HEK293 (cell line): ENCODE results near the gene BAIAP2L2.
A peak's percentile ranks its signal among the peaks of the same experiment; 100 is the strongest.
"Not testable (repeated sequence)": the region's sequence is repeated elsewhere in the genome, so short reads cannot be mapped to it uniquely, and the experiment has no call there.

Experiments
- CTCF ChIA-PET: fragments of 350-600 bp; formaldehyde crosslinking; extraction: SDS; loops from one replicate; lab custom pipeline; 2021; ENCODE audit warnings: antibody characterized with exemption; lab: Yijun Ruan, JAX
- POLR2A ChIA-PET: fragments of 300-600 bp; formaldehyde crosslinking; extraction: SDS; loops from one replicate; lab custom pipeline; 2020; ENCODE audit warnings: antibody characterized with exemption, inconsistent platforms; lab: Yijun Ruan, JAX
- H3K27ac ChIP-seq: fragments of 200-500 bp; sonication (Bioruptor generic); 2 replicates; pipeline ENCODE4 v1.5.1; 2014; ENCODE audit warnings: low read depth, low read length, control low read depth, inconsistent platforms; ENCODE audit errors: extremely low read depth
- H3K36me3 ChIP-seq, 2 experiments: fragments of 200-500 bp in 1 of 2; sonication (Bioruptor generic) in 1 of 2; 1 replicate in 1 of 2; 2 replicates in 1 of 2; pipeline ENCODE4 v1.5.1; 2014 to 2017; ENCODE audit warnings: inconsistent platforms in 2 of 2, low read length in 2 of 2; ENCODE audit not compliant: control insufficient read depth in 2 of 2, insufficient read depth in 1 of 2
- H3K4me1 ChIP-seq: fragments of 200-500 bp; sonication (Bioruptor generic); 2 replicates; pipeline ENCODE4 v1.5.1; 2014; ENCODE audit warnings: mild to moderate bottlenecking, low read length, inconsistent platforms; ENCODE audit not compliant: control insufficient read depth, insufficient read depth
- H3K4me3 ChIP-seq: 2 replicates; pipeline ENCODE4 v1.5.1; 2011; ENCODE audit warnings: low read depth, mild to moderate bottlenecking, control low read depth, low read length, moderate library complexity
- H3K9me3 ChIP-seq: fragments of 200-500 bp; sonication (Bioruptor generic); 2 replicates; pipeline ENCODE4 v1.5.1; 2014; ENCODE audit warnings: low read depth, low read length, inconsistent platforms; ENCODE audit not compliant: control insufficient read depth, insufficient read depth
- KLF1 ChIP-seq: fragments of 450-650 bp; formaldehyde crosslinking; IDR thresholded peaks from 2 replicates; pipeline ENCODE4 v1.5.1; 2016; ENCODE audit warnings: missing biosample characterization, missing genetic modification characterization
- KLF9 ChIP-seq: fragments of 450-650 bp; formaldehyde crosslinking; IDR thresholded peaks from 2 replicates; pipeline ENCODE4 v1.5.1; 2016; ENCODE audit warnings: missing biosample characterization, missing genetic modification characterization, low read depth
- MEIS1 ChIP-seq: sonication (generic); formaldehyde crosslinking; IDR thresholded peaks from 2 replicates; pipeline ENCODE4 v1.8.1; 2022; ENCODE audit warnings: missing genetic modification reagents, mild to moderate bottlenecking, borderline replicate concordance
- PRDM1 ChIP-seq: fragments of 450-650 bp; formaldehyde crosslinking; IDR thresholded peaks from 2 replicates; pipeline ENCODE4; 2016; ENCODE audit warnings: missing biosample characterization, missing genetic modification characterization
- TRIM28 ChIP-seq: IDR thresholded peaks from 2 replicates; pipeline ENCODE4 v1.6.1; 2011; ENCODE audit warnings: low read length, control low read depth, borderline replicate concordance
- ZNF121 ChIP-seq: fragments of 450-650 bp; formaldehyde crosslinking; IDR thresholded peaks from 2 replicates; pipeline ENCODE4 v1.5.1; 2016; ENCODE audit warnings: missing biosample characterization, missing genetic modification characterization
- ZNF157 ChIP-seq: fragments of 450-650 bp; formaldehyde crosslinking; IDR thresholded peaks from 2 replicates; pipeline ENCODE4 v1.5.1; 2016; ENCODE audit warnings: missing biosample characterization, missing genetic modification characterization
- ZNF274 ChIP-seq, 2 experiments: fragments of 200-500 bp in 1 of 2; fragments of 450-650 bp in 1 of 2; sonication (Bioruptor generic) in 1 of 2; formaldehyde crosslinking in 1 of 2; IDR thresholded peaks; 2 replicates each; pipeline versions ENCODE4 v1.5.1 to v1.6.1; 2014 to 2016; ENCODE audit warnings: borderline replicate concordance in 1 of 2, inconsistent platforms in 1 of 2, low read length in 1 of 2, missing biosample characterization in 1 of 2, missing genetic modification characterization in 1 of 2
- ZNF426 ChIP-seq: fragments of 450-650 bp; formaldehyde crosslinking; IDR thresholded peaks from 2 replicates; pipeline ENCODE4 v1.5.1; 2017; ENCODE audit warnings: missing biosample characterization, missing genetic modification characterization, mild to moderate bottlenecking, inconsistent platforms, moderate library complexity
- ZNF571 ChIP-seq: fragments of 450-650 bp; formaldehyde crosslinking; IDR thresholded peaks from 2 replicates; pipeline ENCODE4 v1.5.0; 2017; ENCODE audit warnings: missing biosample characterization, missing genetic modification characterization
- ZNF629 ChIP-seq: fragments of 450-650 bp; formaldehyde crosslinking; IDR thresholded peaks from 2 replicates; pipeline ENCODE4 v1.5.1; 2017; ENCODE audit warnings: missing biosample characterization, missing genetic modification characterization
- ZXDB ChIP-seq: fragments of 450-650 bp; formaldehyde crosslinking; IDR thresholded peaks from 2 replicates; pipeline ENCODE4 v1.5.1; 2016; ENCODE audit warnings: missing biosample characterization, missing genetic modification characterization
- TF ChIP-seq, protein P1 (sequence below): fragments of 450-650 bp; formaldehyde crosslinking; IDR thresholded peaks from 2 replicates; pipeline ENCODE4 v1.5.1; 2017; ENCODE audit warnings: missing biosample characterization, mild to moderate bottlenecking, missing genetic modification characterization, moderate library complexity
- TF ChIP-seq, protein P2 (sequence below): fragments of 450-650 bp; formaldehyde crosslinking; IDR thresholded peaks from 2 replicates; pipeline ENCODE4 v1.5.1; 2016; ENCODE audit warnings: missing biosample characterization, missing genetic modification characterization, low read depth
- TF ChIP-seq, protein P3 (sequence below): fragments of 450-650 bp; formaldehyde crosslinking; IDR thresholded peaks from 2 replicates; pipeline ENCODE4 v1.5.0; 2017; ENCODE audit warnings: missing biosample characterization, missing genetic modification characterization, borderline replicate concordance
- TF ChIP-seq, protein P4 (sequence below): fragments of 450-650 bp; formaldehyde crosslinking; IDR thresholded peaks from 2 replicates; pipeline ENCODE4 v1.5.1; 2017; ENCODE audit warnings: missing biosample characterization, missing genetic modification characterization
- TF ChIP-seq, protein P5 (sequence below): fragments of 450-650 bp; formaldehyde crosslinking; optimal IDR thresholded peaks from 2 replicates; pipeline ENCODE3; 2016; ENCODE audit warnings: missing biosample characterization, mild to moderate bottlenecking, missing genetic modification characterization
- TF ChIP-seq, protein P6 (sequence below): fragments of 450-650 bp; IDR thresholded peaks from 2 replicates; pipeline ENCODE4 v1.5.1; 2018; ENCODE audit warnings: missing biosample characterization, missing genetic modification characterization

The BAIAP2L2 gene

DNA sequence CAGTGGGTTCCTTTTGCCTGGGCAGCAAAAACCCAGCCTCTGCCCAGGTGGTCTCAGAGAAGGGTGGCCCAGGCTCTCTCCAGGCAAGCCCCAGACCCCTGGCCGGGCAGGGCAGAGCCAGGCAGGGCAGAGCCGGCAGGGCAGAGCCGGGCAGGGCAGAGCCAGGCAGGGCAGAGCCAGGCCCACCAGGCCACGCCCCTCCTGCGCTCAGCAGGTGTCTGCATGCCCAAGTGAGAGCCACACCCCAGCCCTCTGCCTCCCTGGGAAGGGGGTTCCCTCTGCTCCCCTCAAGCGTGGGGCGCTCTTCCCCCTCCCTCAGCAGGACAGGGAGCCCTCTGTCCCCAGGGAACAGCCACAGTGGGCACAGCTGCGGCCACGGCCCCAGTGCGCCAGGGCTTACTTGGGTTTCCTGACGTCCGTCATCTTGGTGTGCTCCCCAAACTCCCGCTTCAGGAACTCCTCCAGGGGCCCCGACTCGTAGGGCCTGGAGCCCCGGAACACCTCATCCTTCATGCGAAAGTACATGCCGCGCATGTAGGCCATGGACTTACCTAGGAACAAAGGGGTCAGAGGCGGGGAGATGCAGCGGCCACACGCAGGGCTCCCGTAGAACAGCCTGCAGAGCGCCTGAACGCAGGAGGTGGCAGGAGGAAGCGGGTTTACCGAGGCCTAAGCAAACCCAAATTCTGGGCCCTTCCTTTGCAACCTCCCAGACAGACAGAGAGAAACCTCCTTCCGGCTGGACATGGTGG is 10.1 kb upstream of the BAIAP2L2 start:
- no peak overlapping the region for H3K27ac ChIP-seq
- POLR2A ChIA-PET = no interaction called here
- no peaks in the 10 kb centered on the region for H3K9me3 ChIP-seq
- TF ChIP-seq TRIM28 (no peak), KLF1 (tag by site-specific recombination) (peak; percentile 73; the same call in 1 of the 2 replicates), KLF9 (tag by site-specific recombination) (peak; percentile 34; the same call in 1 of the 2 replicates)
- TF ChIP-seq, protein P1, sequence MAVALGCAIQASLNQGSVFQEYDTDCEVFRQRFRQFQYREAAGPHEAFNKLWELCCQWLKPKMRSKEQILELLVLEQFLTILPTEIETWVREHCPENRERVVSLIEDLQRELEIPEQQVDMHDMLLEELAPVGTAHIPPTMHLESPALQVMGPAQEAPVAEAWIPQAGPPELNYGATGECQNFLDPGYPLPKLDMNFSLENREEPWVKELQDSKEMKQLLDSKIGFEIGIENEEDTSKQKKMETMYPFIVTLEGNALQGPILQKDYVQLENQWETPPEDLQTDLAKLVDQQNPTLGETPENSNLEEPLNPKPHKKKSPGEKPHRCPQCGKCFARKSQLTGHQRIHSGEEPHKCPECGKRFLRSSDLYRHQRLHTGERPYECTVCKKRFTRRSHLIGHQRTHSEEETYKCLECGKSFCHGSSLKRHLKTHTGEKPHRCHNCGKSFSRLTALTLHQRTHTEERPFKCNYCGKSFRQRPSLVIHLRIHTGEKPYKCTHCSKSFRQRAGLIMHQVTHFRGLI (tag by site-specific recombination) = no peak
- TF ChIP-seq, protein P2, sequence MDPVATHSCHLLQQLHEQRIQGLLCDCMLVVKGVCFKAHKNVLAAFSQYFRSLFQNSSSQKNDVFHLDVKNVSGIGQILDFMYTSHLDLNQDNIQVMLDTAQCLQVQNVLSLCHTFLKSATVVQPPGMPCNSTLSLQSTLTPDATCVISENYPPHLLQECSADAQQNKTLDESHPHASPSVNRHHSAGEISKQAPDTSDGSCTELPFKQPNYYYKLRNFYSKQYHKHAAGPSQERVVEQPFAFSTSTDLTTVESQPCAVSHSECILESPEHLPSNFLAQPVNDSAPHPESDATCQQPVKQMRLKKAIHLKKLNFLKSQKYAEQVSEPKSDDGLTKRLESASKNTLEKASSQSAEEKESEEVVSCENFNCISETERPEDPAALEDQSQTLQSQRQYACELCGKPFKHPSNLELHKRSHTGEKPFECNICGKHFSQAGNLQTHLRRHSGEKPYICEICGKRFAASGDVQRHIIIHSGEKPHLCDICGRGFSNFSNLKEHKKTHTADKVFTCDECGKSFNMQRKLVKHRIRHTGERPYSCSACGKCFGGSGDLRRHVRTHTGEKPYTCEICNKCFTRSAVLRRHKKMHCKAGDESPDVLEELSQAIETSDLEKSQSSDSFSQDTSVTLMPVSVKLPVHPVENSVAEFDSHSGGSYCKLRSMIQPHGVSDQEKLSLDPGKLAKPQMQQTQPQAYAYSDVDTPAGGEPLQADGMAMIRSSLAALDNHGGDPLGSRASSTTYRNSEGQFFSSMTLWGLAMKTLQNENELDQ = no peak
- H3K4me3 ChIP-seq = no peak overlapping the region
- peaks cover 0 to 5% of the 10 kb centered on the region in 2 experiments; a peak in 1 of 3 replicates for H3K36me3 ChIP-seq
- CTCF ChIA-PET = no interaction called here
- H3K4me1 ChIP-seq = no peaks in the 10 kb centered on the region

DNA sequence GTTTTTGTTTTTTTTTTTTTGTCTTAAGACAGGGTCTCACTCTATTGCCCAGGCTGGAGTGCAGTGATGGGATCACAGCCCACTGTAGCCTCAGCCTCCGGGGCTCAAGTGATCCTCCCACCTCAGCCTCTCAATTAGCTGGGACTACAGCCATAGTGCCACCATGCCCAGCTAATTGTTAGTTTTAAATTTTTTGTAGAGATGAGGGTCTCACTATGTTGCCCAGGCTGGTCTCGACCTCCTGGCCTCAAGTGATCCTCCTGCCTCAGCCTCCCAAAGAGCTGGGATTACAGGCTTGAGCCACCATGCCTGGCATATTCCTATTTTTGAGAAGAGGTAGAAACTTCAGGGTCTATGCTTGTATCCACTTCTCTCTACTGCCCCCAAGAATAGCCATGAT is 8.3 kb upstream of the BAIAP2L2 start:
- POLR2A ChIA-PET, H3K27ac ChIP-seq, H3K4me1 ChIP-seq, H3K9me3 ChIP-seq: not testable (repeated sequence)
- CTCF ChIA-PET = interaction anchor here (0.6 to 0.9 kb wide), 2 partner anchors 111 to 301 kb away, joined by 3 read pairs; no protein-coding TSS in a partner anchor
- TF ChIP-seq ZNF121 (tag by site-specific recombination) = peak; percentile 94
- TF ChIP-seq, all 188 proteins: peak for 1; not testable (repeated sequence) for 187
- H3K36me3 ChIP-seq, H3K4me3 ChIP-seq: not testable (repeated sequence)

DNA sequence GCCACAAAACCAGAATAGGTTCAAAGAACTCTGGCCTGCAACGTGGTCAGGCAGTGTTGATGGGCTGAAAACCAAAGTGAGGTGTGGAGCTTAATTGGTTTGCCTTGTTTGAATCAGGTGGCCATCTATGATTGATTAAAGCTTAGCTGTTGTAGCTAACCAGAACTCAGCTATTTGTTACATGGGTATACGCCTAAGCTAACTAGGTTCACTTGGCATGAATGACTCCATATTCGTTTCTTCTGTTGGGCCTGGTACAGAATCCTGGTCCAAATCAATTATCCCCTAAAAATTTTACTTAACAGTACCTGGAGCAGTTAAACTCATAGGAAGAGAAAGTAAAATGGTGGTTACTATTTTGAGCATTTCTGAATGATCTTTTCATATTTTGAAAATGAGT is 7.7 kb upstream of the BAIAP2L2 start:
- no peak for TF ChIP-seq MEIS1 (CRISPR knock-in tag)
- no peak for TF ChIP-seq ZNF274 (IDR thresholded peaks at IDR 0.05; ENCODE audit: low read length)
- no peak for TF ChIP-seq ZNF274 (tag by site-specific recombination; IDR thresholded peaks at IDR 0.05; ENCODE audit: borderline replicate concordance)
- TF ChIP-seq, protein P3, sequence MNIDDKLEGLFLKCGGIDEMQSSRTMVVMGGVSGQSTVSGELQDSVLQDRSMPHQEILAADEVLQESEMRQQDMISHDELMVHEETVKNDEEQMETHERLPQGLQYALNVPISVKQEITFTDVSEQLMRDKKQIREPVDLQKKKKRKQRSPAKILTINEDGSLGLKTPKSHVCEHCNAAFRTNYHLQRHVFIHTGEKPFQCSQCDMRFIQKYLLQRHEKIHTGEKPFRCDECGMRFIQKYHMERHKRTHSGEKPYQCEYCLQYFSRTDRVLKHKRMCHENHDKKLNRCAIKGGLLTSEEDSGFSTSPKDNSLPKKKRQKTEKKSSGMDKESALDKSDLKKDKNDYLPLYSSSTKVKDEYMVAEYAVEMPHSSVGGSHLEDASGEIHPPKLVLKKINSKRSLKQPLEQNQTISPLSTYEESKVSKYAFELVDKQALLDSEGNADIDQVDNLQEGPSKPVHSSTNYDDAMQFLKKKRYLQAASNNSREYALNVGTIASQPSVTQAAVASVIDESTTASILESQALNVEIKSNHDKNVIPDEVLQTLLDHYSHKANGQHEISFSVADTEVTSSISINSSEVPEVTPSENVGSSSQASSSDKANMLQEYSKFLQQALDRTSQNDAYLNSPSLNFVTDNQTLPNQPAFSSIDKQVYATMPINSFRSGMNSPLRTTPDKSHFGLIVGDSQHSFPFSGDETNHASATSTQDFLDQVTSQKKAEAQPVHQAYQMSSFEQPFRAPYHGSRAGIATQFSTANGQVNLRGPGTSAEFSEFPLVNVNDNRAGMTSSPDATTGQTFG (tag by site-specific recombination) = no peak
- no peak for TF ChIP-seq PRDM1 (tag by site-specific recombination)
- TF ChIP-seq, protein P4, sequence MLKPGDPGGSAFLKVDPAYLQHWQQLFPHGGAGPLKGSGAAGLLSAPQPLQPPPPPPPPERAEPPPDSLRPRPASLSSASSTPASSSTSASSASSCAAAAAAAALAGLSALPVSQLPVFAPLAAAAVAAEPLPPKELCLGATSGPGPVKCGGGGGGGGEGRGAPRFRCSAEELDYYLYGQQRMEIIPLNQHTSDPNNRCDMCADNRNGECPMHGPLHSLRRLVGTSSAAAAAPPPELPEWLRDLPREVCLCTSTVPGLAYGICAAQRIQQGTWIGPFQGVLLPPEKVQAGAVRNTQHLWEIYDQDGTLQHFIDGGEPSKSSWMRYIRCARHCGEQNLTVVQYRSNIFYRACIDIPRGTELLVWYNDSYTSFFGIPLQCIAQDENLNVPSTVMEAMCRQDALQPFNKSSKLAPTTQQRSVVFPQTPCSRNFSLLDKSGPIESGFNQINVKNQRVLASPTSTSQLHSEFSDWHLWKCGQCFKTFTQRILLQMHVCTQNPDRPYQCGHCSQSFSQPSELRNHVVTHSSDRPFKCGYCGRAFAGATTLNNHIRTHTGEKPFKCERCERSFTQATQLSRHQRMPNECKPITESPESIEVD (tag by site-specific recombination) = no peak
- TF ChIP-seq, protein P5, sequence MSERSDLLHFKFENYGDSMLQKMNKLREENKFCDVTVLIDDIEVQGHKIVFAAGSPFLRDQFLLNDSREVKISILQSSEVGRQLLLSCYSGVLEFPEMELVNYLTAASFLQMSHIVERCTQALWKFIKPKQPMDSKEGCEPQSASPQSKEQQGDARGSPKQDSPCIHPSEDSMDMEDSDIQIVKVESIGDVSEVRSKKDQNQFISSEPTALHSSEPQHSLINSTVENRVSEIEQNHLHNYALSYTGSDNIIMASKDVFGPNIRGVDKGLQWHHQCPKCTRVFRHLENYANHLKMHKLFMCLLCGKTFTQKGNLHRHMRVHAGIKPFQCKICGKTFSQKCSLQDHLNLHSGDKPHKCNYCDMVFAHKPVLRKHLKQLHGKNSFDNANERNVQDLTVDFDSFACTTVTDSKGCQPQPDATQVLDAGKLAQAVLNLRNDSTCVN (tag by site-specific recombination) = no peak
- TF ChIP-seq ZNF571 = no peak
- no peak for TF ChIP-seq ZNF157 (tag by site-specific recombination)
- TF ChIP-seq, protein P6, sequence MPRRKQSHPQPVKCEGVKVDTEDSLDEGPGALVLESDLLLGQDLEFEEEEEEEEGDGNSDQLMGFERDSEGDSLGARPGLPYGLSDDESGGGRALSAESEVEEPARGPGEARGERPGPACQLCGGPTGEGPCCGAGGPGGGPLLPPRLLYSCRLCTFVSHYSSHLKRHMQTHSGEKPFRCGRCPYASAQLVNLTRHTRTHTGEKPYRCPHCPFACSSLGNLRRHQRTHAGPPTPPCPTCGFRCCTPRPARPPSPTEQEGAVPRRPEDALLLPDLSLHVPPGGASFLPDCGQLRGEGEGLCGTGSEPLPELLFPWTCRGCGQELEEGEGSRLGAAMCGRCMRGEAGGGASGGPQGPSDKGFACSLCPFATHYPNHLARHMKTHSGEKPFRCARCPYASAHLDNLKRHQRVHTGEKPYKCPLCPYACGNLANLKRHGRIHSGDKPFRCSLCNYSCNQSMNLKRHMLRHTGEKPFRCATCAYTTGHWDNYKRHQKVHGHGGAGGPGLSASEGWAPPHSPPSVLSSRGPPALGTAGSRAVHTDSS (tag by site-specific recombination) = no peak
- TF ChIP-seq ZNF629 (tag by site-specific recombination) = no peak
- TF ChIP-seq ZXDB = no peak
- no peak for TF ChIP-seq ZNF426 (tag by site-specific recombination)
- Histone ChIP-seq H3K36me3 (peaks cover 0 to 9% of the 10 kb centered on the region in 2 experiments; a peak in 1 of 3 replicates), H3K27ac (no peak overlapping the region), H3K9me3 (no peaks in the 10 kb centered on the region), H3K4me3 (no peak overlapping the region), H3K4me1 (no peaks in the 10 kb centered on the region; the same call in 1 of the 2 replicates)
- ChIA-PET POLR2A (interaction anchor here (0.6 kb wide), 1 partner anchor 62 kb away, joined by 4 read pairs; no protein-coding TSS in a partner anchor), CTCF (interaction anchor here (0.6 kb wide), 2 partner anchors 140 to 301 kb away, joined by 3 read pairs; no protein-coding TSS in a partner anchor)
